Stimulated activated CD8-positive, alpha-beta memory T cell treated with anti-CD3 and anti-CD28 coated beads, Interleukin-4, amount 100 ng/mL, for 24 hours (primary cell): ENCODE measurements around the gene RNF115.
"Not testable (repeated sequence)": the region's sequence is repeated elsewhere in the genome, so short reads cannot be mapped to it uniquely, and the experiment has no call there.

Source experiments
- DNase-seq: peaks from one replicate; pipeline ENCODE4 v3.0.0-alpha.2; 2020; ENCODE audit warnings: low read depth

The RNF115 gene

DNA sequence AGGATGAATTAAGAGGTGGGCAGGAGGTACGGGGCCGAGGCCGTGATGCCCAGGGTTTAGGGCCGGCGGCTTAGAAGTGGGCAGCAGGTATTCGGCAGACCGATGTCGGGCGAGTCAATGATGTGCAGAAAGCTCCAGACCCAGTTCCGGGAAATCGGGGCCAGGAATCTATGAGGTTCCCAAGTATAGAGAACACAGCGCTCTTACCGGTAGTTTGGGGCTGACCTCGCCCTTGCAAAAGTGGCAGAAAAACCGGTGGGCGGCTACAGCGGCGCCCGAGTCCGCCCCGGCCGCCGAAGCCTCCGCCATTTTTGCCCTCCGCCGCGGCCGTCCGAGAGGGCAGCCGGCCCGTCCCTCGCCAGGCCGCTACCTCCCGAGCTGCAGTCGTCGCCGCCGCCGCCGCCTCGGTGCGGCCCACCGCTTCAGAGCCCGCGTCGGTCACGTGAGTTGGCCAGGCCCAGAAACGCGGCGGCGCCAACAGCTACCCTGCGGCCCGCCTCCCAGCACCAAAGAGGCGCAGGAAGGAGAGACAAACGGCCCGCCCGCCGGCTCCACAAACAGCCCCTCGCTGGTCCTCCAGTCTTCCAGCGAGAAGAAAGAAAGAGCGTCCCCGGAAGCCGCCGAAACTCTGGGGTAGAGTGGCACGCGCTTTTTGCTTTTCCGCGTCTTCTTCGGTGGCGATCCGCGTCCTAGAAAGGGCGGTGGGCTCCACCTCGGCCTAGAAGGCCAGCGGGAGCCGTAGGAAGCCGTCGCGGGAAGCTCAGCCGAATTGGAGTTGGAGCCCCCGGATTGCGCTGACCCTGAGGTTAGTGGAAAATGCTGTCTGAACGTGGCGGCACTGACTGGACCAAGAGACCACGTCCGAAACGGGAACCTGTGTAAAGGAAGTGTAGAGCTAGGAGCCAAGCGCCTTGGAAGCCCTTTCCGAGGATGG, at the start of gene RNF115, which contains the start of gene POLR3C:
TSS of gene RNF115 (minus strand) at position 531 of the 934 bp plus-strand sequence. CDS start at position 309, 222 bp downstream.
TSS of gene POLR3C (plus strand) at position 636 of the 934 bp plus-strand sequence. CDS start 1,577 bp downstream, outside the sequence.
- DNase-seq = peak; percentile 80

DNA sequence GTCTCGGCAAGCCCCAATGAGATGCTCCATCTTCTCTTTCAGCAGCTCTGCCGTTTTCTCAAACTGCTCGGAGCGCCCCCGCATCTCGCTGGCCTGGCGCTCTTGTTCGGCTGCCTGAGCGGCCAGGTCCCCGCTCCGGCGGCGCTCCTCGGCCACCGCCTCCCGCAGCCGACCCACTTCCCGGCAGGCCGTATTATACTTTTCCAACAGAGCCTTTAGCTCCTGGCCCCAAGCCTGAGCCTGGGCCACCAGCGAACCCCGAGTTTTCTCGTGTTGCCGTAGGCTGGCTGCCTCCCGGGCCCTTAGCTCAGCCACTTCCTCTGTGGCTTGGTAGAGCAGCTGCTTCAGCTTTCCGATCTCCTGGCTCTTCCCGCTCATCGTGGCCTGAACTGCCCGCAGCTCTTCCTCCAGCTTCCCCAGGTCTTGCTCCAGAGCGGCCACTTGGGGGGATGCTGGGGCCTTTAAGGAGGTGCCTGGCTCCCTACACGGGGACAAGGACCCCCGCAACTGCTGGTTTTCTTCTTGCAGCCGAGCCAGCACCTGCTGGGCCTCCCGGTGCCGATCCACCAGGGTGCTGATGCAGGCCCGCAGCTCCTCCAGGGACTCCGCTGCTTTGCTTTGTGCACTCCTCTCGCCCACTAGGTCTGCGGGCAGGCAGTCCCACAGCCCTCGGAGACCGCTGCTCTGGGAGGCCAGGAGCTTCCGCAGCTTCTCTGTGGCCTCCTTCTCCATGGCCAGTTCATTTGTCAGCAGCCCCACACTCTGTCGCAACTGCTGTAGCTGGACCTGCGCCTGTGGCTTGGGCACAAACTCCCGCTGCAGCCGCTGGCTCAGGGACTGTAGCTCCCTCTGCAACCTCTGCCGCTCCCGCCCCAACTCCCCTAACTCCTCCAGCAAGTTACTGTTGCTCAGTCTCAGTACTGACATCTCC, 48.4 kb upstream of the RNF115 start:
- DNase-seq = peak; percentile 15

GRCh38 chr1:145868232-145868631, 44.3 kb upstream of the RNF115 start:
- DNase-seq = no peak

- DNase-seq = no peak
Measured at GRCh38 chr1:145863282-145864018, 39.6 kb upstream of the RNF115 start.

DNA sequence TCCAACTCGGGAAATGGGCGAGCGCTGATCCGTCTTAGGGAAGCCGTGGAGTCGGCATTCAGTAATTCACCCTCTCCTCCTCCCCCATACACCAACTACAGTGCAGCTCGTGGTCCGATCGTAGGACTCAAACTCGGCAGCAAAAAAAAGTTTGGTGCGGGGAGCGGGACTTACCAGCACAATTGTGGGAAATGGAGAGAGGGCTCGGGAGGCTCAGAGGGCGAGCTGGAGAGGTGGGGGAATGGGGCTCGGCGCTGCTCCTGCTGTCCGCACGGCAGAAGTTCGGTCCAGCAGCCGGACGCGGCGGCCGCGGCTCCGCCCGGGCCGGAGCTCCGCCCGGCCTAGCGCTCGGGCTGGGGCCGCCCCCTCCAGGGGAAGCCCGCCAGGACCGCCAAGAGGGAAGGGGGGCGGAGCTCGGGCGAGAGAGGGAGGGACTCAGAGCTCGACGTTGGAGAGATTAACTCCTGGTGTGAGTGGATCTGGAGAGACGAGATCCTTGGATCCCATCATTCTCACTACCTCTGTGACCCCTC, 35.7 kb upstream of the RNF115 start:
- peak; percentile 77 for DNase-seq

GRCh38 chr1:145858901-145859490, 35.1 kb upstream of the RNF115 start, which contains the start of gene PIAS3:
Gene PIAS3 (minus strand): TSS chr1:145859081. CDS start chr1:145858990, 91 bp downstream.
- peak; percentile 83 for DNase-seq

DNA sequence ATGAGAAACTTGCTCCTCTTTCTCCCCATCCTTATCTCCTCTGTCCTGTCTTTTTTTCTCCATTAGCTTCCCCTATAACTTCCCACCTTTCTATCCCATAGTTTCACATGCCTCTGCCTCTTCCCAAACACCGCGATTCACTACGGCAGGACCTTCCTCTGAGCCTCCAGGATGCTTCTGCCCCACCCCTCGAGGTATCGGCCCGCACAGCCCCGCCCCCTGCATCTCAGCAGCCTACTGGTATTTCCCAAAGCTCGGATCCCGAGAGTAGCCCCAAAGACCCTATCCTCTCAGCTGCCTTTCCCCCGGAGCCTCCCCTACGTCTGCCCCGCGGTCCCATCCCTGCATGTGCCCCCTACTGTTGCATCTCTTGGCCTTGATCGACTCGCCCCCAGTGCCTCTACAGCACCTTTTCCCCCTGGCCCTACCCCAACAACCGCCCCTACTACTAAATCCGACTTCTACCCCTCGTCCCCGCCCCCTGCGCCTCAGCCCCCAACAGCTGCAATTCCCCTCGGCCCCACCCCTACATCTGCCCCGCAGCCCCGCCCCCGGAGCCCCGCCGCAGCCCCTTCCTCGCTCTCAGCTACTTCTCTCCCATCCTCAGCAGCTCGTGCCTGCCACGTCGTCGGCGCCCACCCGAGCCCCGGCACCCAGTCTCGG, 34.5 kb upstream of the RNF115 start:
- peak; percentile 49 for DNase-seq

DNA sequence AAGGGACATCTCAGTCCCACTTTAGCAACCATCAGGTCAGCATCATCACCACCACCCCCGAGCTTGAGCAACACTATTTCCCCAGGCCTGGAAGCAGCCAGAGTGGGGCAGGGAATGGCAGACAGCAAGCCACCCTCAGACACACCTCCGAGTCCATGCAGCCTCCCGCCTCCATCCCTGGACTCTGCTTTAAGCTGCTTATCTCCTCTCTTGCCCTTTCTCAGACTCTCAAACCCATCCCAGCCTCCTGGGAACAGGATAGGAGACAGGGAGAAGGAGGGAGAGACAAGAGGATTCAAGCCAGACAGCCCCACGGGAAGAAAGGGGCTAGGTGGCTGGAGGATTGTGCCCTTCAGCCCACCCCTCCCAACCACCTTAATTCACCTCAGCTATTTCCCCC, 33.3 kb upstream of the RNF115 start:
- no peak for DNase-seq

DNA sequence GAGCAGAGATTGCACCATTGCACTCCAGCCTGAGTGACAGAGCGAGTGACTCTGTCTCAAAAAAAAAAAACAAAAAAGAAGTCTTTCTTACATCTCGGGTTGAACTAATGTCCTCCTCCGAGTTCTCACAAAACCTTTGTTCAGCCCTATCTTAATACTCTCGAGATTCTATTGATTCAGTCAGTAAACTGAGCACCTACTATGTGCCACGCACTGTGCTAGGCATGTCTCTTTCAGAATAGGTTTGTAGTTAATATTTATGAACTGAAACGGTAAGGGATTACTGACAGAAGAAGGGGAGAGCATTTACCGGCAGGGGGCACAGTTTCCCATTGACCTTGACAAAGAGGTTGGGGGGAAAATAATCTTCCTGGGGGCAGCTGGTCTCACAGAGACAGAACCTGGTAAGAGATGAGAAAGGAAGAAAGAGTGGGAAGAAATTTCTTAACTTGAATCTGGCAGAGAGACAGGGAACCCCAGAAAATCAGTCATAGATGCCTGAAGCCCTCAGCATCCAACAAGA, 31.6 kb upstream of the RNF115 start:
- DNase-seq = no peak

DNA sequence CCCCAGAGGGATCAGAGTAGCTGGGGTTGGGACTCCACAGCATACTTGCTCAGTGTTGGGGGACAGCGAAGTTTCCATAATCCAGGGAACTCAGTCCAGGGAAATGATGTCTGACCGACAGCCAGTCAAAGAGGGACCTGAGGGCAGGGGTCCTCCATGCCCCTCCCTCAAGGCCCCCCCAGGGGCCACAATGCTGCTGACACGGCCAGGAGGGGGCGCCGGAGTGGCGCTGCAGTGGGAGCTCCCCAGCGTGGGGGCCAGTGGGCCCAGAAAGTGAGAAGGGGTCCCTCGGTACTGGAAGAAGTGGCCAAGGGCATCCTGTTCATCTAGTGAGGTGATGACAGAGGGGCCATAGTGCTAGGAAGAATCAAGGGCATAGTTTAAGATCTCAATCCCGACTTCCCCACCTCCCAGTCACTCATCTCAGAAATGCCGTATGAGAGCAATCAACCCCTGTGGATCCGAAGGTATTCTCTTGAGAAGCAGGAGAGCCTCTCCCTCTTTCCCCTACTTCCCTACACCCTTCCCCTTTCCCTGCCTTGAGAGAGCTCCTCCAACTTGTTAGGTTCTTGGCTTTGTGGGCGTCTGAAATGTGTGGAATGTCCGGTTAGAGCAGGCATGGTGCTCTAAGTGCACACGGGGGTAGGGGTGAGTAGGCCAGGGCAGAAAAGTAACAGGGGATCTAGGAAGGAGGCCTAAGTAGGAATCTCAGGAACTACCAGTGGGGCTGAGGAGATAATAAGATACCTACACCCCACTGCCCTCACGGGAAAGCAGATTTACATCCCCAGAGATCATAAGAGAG, 25.7 kb upstream of the RNF115 start:
- DNase-seq = no peak

DNA sequence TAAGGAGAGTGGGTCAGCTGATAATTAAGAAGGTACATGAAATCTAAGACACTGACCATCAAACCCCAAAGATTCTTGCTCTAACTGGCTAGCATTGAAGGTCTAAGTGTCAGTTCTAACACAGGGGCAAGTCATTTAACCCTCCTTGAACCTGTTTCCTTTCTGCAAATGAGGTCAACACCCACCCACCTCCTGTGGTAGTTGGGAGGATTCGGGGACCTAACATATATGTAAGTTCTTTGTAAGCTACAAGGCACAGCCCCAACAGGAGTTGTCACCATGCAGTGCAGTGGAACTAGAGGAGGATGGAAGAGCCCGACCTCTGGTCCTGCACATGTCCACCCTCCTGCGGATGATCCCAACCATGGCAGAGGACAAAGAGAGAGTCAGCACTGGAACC, 23.9 kb upstream of the RNF115 start:
- DNase-seq = no peak

DNA sequence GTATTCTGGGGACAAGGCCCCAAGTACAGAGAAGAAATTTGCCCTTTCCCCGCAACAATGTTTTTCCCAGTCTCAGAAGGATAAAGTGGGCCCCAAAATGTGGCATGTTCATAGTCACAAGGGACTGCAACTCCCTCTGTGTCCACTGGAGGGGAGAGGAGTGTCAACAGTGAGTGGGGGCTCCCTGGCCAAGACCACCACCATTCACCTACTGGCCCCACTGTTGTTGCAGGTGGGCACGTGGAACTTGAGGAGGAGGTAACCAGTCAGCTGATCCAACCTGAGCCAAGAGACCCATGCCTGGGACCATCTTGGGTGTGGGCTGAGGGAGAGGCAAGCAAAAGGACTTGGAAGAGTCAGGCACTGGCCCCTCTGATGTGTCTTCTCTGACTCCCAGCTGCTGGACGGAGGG, 22.3 kb upstream of the RNF115 start:
- no peak for DNase-seq

- peak; percentile 66 for DNase-seq
Measured at GRCh38 chr1:145845514-145846161, 21.7 kb upstream of the RNF115 start, which contains the start of gene NUDT17. Gene NUDT17 (plus strand): TSS chr1:145845630. CDS start chr1:145845641, 11 bp downstream.

DNA sequence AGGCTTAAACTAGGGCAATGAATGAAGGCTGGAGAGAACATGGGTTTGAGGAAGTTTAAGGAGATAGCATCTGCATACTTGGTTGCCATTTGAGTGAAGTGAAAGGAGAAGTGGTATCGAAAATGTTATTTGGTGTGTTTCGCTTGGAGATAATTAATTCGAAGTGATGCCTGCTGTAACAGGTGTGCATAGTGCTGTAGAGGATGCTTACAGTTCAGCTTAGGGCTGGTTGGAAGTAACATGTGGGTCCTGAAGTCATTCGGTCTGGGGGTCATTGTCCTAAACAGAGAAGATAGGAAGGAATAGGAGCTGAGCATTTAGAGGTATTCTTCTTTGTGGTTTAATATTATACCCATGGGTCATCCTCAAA, 21.2 kb upstream of the RNF115 start:
- DNase-seq = no peak

GRCh38 chr1:145843031-145843430, 19.1 kb upstream of the RNF115 start:
- DNase-seq = no peak

DNA sequence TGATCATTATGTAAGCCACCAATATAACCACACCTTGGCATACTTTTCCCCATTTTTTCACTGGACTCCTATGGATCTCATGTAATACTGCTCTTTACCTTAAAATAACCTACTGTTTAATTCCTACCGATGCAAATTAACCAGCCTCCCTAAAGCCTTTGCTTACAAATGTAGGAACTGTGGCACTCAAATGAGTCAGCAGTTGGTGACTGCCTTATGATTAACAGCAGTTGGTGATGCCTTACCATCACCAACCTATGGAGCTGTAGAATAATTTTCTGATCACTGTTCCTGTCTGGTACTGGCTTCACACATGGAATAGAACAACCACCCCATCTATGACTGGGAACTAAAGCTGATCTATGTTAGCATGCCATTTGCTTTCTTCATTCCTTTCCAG, 13.8 kb upstream of the RNF115 start:
- DNase-seq = no peak

GRCh38 chr1:145830810-145831209, 6.9 kb upstream of the RNF115 start:
- not testable (repeated sequence) for DNase-seq

GRCh38 chr1:145828367-145829026, 4.6 kb upstream of the RNF115 start:
- DNase-seq = no peak
